Fibroblast of upper back skin (primary cell): Measurements from ENCODE around the gene DSCAML1.

Experiments used
- DNase-seq: peaks from one replicate; pipeline ENCODE4 v3.0.0-alpha.2; 2013

The DSCAML1 gene

DNA sequence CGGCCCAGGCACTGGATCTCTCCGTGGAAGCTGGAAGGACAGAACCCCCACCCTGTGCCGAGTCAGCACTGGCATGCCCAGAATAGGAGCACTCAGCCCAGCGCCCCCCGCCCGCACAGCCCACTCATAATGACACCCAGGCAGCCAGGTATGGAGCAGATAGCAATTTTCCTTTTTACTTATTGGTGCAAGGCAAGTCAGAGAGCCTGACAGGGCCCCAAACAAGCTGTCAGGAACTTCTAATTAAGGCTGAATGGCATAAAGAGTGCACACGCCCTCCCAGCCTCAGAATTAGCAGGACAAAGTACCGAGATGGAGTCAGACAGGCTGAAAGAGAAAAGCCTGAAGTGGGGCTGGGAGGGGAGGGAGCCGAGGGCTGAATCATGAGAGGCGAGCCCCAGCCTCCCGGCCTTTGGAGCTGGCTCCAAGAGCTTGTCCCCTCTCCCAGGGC lies 76.9 kb downstream of the DSCAML1 start:
- DNase-seq, result no peak

GRCh38 chr11:117719480-117719879 lies 77.5 kb downstream of the DSCAML1 start:
- no peak for DNase-seq

DNA sequence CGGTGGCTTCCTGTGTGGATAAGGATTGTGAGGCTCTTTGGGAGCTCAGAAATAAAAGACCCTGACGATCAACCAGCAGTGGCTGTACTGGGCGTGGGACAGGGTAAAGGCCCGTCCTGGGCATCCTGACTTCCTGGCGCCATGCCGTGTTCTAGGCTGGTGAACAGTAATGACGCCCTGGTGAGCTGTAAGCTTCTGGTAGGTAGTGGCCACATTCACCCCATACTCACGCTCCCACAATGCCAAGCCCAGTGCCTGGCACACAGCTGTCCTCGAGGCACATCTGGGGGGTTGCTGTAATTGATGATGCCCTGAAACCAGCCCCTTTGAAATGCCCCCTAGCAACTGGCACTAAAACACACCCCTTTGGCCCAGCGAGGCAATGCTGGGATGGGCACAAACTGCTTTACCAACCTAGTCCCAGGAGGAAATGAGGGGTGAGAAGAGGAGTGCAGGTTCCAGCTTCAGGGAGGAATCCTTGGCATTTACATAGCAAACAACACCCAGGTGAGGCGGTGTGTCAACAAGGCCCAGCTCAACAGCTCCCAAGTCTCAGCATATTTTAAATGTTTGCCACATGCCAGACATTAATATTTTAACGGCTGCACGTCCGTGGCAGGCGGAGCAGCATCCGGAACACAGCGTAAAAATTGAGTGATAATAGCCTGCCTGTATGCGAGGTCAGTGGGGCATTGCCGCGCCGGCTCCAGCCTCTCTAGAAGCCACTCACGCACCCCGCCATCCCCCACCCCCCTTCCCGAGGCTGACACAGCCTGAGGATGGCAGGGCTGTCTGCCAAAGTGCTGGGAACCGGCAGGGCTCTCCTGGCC lies 79.3 kb downstream of the DSCAML1 start:
- DNase-seq, result no peak

GRCh38 chr11:117716521-117717440 lies 80.2 kb downstream of the DSCAML1 start:
- no peak for DNase-seq

DNA sequence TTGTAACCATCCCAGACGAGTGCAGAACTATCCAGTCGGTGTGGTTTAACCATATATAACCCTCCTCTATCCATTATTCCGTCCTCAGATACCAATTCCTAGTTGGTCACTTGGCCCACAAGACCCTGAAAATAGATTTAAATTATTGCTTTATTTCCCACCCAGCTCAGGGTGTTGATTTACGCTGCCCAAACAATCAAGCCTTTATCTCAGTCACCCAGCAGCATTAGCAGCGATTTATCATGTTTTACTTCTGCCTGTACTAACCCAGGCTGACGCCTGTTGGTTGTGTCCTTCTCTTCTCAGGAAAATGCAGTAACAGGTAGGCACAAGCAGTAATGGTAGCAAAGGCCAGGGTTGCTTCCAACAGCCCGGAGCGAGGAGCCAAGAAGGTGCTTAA lies 81.2 kb downstream of the DSCAML1 start:
- no peak for DNase-seq

DNA sequence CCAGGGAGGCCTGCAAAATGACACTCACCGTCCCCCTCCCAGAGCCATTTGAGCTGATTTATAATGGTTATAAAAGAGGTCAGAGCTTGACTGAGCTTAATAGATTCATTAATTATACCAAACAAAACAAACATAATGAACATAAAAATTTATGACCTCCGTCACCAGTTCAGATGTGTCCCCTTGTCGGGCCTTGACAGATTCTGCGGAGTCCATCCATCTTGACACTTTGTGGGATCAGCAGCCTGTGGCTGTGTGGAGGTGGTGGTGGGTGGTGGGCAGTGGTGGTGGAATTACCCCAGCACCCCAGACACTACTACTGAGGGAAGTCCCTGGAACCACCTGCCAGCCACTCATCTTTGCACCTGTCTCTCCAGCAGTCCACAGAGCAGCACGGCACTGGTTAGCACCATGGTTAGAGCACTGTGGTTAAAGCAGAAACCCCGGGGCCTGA lies 83.5 kb downstream of the DSCAML1 start:
- DNase-seq, result no peak

DNA sequence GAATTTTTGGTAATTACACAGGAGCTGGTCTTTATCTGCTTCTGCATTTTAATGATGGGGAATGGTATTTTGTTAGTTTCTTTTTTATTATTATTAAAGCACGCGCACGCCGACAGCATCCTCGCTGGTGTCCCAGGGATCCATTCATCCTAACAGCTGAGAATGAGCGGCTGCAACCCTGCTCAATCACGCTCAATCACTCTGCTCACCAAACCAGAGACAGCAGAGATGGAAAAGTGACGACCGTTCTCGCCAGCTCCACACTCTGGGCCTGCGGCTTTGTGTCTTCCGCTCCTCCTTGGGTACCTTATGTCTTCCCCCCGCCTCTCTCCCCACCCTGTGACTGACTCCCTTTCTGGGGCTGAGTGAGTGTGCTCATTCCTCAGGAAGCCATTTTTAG lies 84.5 kb downstream of the DSCAML1 start:
- DNase-seq, result no peak

DNA sequence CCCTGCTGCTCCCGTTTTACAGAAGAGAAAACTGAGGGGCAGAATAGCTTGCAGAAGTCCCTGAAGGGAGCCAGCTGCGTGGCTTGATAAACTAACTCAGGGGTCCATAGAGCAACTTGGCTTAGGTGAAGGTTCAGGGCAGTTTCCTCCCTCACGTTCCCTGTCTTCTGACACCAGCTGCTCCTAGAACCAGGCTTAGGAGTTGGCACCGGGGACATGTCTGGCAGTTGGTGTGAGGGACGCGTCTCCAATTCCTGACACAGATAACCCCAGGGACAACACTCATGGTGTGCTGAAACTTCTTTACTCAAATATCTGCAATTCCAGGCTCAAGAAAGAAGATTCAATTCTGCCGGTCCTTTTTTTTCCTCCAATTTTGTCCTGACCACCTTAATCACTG lies 85.7 kb downstream of the DSCAML1 start:
- DNase-seq, result no peak

DNA sequence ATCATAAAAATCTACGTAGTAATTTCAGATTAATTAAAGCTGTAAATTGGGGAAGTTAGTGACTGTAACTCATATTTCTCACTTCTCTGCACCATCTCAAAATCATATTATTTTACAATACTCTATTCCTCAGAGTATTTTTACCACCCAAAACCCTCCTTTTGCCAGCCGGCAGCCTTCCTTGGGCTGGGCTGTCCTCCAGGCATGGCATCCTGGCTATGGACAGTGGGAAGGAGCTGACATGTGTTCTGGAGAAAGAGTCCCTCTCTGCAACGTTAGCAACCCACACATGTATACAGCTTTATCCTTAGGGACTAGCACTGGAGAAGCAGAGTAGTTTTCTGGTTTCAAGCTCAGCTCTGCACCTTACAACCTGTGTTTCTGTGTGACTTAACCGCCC lies 86.8 kb downstream of the DSCAML1 start:
- DNase-seq, result no peak

- DNase-seq, result no peak
Measured at GRCh38 chr11:117706322-117706814, 90.6 kb downstream of the DSCAML1 start.

DNA sequence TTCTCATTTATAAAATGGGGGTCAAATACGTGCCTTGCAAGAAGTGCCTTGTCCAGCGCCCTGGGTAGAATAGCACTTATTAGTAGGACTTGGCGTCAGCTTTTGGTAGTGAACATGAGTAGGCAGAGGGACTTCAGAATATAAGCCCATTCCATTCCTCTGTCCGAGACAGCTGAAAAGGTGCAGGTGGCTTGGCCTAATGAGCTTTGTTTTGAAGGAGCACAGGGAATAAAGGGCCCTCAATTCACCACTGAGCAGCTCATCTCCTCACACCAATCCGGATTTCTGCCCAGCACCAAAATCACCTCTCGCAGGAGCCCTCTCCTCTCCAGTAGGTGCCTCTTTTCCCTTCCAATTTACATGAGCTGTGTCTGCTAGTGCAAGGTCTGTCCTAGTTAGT lies 91.2 kb downstream of the DSCAML1 start:
- DNase-seq, result no peak

- no peak for DNase-seq
Measured at GRCh38 chr11:117704395-117705100, 92.5 kb downstream of the DSCAML1 start.

- DNase-seq, result no peak
Measured at GRCh38 chr11:117702946-117703598, 93.9 kb downstream of the DSCAML1 start.

- DNase-seq, result no peak
Measured at GRCh38 chr11:117701781-117702180, 95.2 kb downstream of the DSCAML1 start.

GRCh38 chr11:117700551-117700950 lies 96.5 kb downstream of the DSCAML1 start:
- DNase-seq, result no peak

DNA sequence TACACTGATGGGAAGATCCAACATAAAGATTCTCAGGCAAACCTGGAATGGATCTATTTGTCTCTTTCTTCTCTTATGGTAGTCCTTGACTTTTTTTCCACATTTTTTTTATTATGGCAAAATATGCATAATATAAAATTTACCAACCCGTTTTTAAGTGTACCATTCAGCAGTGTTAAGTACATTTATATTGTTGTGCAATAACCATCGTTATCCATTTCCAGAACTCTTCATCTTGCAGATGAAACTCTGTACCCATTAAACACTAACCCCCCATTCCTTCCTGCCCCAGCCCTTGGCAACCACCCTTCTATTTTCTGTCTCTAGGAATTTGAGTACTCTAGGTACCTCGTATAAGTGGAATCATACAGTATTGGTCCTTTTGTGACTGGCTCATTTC lies 99.7 kb downstream of the DSCAML1 start:
- DNase-seq, result no peak

GRCh38 chr11:117696540-117696939 lies 100.5 kb downstream of the DSCAML1 start:
- DNase-seq, result no peak

- DNase-seq, result no peak
Measured at GRCh38 chr11:117693344-117693743, 103.7 kb downstream of the DSCAML1 start.

DNA sequence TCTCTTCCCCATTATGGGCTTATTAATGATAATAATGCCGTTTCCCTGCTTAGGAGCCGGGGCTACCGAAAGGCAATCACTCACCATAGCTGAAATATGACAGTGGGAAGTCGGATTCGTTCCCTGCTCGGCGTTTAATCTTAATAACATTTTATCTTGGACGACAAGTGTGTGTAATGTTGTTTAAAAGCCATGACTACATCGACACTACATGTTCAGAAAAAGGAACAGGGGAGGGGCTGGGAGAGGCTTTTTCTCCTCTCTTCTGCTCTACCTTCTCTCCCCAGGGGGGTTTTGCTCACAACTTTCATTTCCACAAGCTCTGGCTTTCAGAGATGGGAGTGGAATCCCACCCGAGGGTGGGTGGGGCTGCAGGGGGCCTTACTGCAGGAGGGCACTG lies 105.5 kb downstream of the DSCAML1 start:
- no peak for DNase-seq

GRCh38 chr11:117691218-117691514 lies 105.8 kb downstream of the DSCAML1 start:
- DNase-seq, result no peak

- DNase-seq, result no peak
Measured at GRCh38 chr11:117690484-117691217, 106.4 kb downstream of the DSCAML1 start.

DNA sequence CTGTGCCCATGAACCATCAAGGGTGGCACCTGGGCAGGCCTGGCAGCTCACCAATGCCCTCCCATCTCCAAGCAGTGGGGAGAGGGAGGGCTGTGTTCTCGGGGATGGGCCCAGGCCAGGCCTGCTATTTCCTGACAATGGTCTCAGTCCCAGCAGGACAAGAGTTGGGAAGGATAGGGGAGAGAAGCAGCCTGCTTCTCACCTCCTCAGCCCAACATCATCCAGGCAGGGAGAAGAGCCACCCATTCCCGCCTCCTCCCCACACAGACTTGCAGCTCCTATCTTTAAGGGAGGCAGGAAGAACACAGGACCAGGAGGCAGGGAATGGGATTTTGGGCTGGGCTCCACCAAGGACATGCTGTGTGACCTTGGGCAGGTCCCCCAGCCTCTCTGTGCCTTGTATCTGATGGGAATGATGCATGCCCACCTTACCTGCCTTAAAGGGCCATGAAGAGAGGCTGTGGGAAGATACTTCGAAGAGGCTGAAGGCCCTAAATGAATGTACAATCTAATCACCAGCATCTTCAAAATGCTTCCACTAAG lies 108.7 kb downstream of the DSCAML1 start:
- no peak for DNase-seq
